GM13976 (cell line): ENCODE data around the gene A3GALT2.

Experiments used
- DNase-seq: peaks from one replicate; pipeline ENCODE4 v3.0.0; 2012; ENCODE audit warnings: low spot score
- CTCF ChIP-seq: IDR thresholded peaks from 2 replicates; pipeline ENCODE4 v1.5.1; 2012; ENCODE audit warnings: borderline replicate concordance, mild to moderate bottlenecking; ENCODE audit not compliant: insufficient read depth; ENCODE audit errors: extremely low read depth, missing control alignments, control extremely low read depth
- in situ Hi-C: fragments of 300-500 bp; cut with MboI; formaldehyde crosslinking; loops from one replicate; pipeline ENCODE4 v1.12.0; 2022; ENCODE audit warnings: low sequenced_read_pairs, mixed read lengths, inconsistent platforms; ENCODE audit not compliant: unreplicated experiment

A3GALT2 gene

GRCh38 chr1:33323663-33324477, 3.0 kb upstream of the A3GALT2 start:
- no peak for TF ChIP-seq CTCF
- in situ Hi-C loops = no loop called here
- no peak for DNase-seq

DNA sequence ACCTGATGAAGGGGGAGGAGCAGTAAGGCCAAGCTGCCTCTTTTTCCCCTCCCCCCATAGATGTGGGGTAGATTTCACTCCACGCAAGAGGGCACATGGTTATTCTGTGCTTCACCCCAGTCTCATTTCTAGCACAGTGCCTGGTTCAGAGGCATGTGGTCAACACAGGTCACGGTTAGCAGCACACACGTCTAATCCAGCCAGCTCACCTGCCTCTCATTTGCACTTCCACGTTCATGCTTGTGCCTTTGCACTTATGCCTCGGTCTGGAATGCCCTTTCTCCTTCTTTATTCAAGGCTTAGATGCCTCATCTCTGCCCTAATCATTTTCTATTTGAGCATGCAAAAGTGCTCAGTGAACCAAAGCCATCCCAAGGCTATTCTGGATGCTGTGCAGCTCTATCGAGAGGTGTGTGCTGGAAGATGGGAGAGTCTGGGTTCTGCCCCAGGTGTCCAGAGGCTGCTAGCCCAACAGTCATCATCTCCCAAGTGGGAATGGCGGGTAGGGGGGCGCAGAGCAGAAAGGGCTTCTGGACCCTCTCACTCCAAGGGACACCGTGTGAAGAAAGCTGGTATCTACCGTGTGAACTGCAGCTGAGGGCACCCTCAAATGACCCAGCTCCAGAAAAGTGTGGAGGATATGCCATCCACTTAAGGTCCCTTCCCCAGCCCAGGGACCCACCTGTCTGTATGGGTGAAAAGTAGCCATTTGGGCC, 2.1 kb upstream of the A3GALT2 start:
- no peak for TF ChIP-seq CTCF
- no peak for DNase-seq
- in situ Hi-C loops = no loop called here

- DNase-seq = no peak
- in situ Hi-C loops = no loop called here
- TF ChIP-seq CTCF = no peak
Observed at GRCh38 chr1:33322109-33322508, 1.2 kb upstream of the A3GALT2 start.

GRCh38 chr1:33321178-33321577, 280 bp upstream of the A3GALT2 start:
- in situ Hi-C loops = no loop called here
- no peak for TF ChIP-seq CTCF
- no peak for DNase-seq

DNA sequence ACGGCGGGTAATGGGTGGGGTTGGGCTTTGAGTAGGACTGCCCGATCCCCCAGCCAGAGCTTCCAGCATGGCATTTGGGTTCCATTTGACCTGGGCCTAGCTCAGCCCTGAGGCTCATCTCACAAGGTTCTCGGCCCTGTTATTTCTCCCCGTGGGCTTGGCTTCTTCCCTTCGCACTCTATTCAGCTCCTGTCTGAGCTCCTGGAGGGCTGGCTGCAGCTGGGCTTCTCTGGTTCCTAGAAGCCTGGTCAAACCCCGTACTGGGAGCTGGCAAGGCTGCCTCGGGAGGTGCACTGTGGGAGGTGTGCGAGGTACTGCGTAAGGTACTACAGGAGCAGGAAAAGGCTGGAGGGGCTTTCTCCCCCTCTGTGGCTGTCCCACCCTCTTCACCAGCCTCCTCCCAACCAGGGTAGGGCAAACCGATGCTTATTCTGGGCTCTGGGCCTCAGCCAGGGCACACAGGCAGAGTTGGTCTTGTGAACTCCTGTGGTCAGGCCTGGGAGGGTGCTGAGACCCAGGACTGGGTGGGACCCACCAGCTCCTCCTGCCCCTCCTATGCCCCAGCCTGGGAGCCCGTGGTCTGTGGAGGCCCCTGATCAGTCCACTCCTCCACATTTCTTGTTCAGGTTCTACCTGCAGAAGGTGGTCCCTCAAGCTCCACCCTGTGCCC, 814 bp downstream of the A3GALT2 start:
- TF ChIP-seq CTCF = no peak
- no peak for DNase-seq
- in situ Hi-C loops = no loop called here

- in situ Hi-C loops = no loop called here
- no peak for TF ChIP-seq CTCF
- DNase-seq = no peak
Observed at GRCh38 chr1:33319186-33319948, 1.5 kb downstream of the A3GALT2 start.
